Stimulated activated memory B cell treated with anti-CD40 and anti-IgM and Interleukin-4, amounts not matched to agents 10 μg/mL and 1 μg/mL and 100 μg/mL, for 72 hours (primary cell): ENCODE data around the gene ASB7.

ENCODE experiments used
- ATAC-seq: fragments of 150-1000 bp; cut with Tn5 transposase; 2 replicates; pipeline ENCODE4 v1.10.0; 2021
- H3K27ac Mint-ChIP-seq: one replicate; pipeline ENCODE4 v1.8.0; 2022; ENCODE audit warnings: mild to moderate bottlenecking, mixed read lengths
- H3K27me3 Mint-ChIP-seq: one replicate; pipeline ENCODE4 v1.8.0; 2022; ENCODE audit warnings: mixed read lengths
- H3K36me3 Mint-ChIP-seq: one replicate; pipeline ENCODE4 v1.8.0; 2022; ENCODE audit warnings: mixed read lengths
- H3K4me1 Mint-ChIP-seq: one replicate; pipeline ENCODE4 v1.8.0; 2022; ENCODE audit warnings: mixed read lengths
- H3K4me3 Mint-ChIP-seq: one replicate; pipeline ENCODE4 v1.8.0; 2022; ENCODE audit warnings: mild to moderate bottlenecking, moderate library complexity, mixed read lengths
- H3K9me3 Mint-ChIP-seq: one replicate; pipeline ENCODE4 v1.8.0; 2022; ENCODE audit warnings: mixed read lengths

Gene ASB7

GRCh38 chr15:100602064-100602822 is at the start of gene ASB7, which contains the start of gene LINS1:
TSS of gene ASB7 (plus strand) at chr15:100602589. CDS start at chr15:100612217, 9,628 bp downstream.
TSS of gene LINS1 (minus strand) at chr15:100602184. CDS start at chr15:100580842, 21,342 bp downstream.
- Mint-ChIP-seq H3K36me3 (peaks cover 13% of the 10 kb centered on the region), H3K9me3 (no peaks in the 10 kb centered on the region), H3K27ac (no peak within 1 kb of the TSS), H3K4me1 (peaks cover 37% of the 10 kb centered on the region), H3K4me3 (no peak within 1 kb of the TSS), H3K27me3 (no peaks in the 10 kb centered on the region)
- peak; percentile 96 for ATAC-seq

GRCh38 chr15:100553468-100553867 is 48.9 kb upstream of the ASB7 start:
- H3K36me3 Mint-ChIP-seq, result peaks cover 56% of the 10 kb centered on the region
- no peaks in the 10 kb centered on the region for H3K4me1 Mint-ChIP-seq
- no peaks in the 10 kb centered on the region for H3K27me3 Mint-ChIP-seq
- no peak for ATAC-seq
- no peaks in the 10 kb centered on the region for H3K9me3 Mint-ChIP-seq
- no peak overlapping the region for H3K27ac Mint-ChIP-seq
- H3K4me3 Mint-ChIP-seq, result no peak overlapping the region

- Mint-ChIP-seq H3K9me3 (no peaks in the 10 kb centered on the region), H3K36me3 (peaks cover 64% of the 10 kb centered on the region), H3K27ac (no peak overlapping the region), H3K27me3 (no peaks in the 10 kb centered on the region), H3K4me3 (no peak overlapping the region), H3K4me1 (no peaks in the 10 kb centered on the region)
- peak; percentile 55 for ATAC-seq
Measured at GRCh38 chr15:100558771-100559254, 43.6 kb upstream of the ASB7 start.

- H3K27me3 Mint-ChIP-seq, result no peaks in the 10 kb centered on the region
- H3K4me3 Mint-ChIP-seq, result no peak overlapping the region
- no peak overlapping the region for H3K27ac Mint-ChIP-seq
- no peaks in the 10 kb centered on the region for H3K9me3 Mint-ChIP-seq
- no peak for ATAC-seq
- H3K36me3 Mint-ChIP-seq, result peaks cover 62% of the 10 kb centered on the region
- no peaks in the 10 kb centered on the region for H3K4me1 Mint-ChIP-seq
Measured at GRCh38 chr15:100559330-100559729, 43.1 kb upstream of the ASB7 start.

GRCh38 chr15:100560323-100560722 is 42.1 kb upstream of the ASB7 start:
- H3K4me3 Mint-ChIP-seq, result no peak overlapping the region
- no peak overlapping the region for H3K27ac Mint-ChIP-seq
- no peaks in the 10 kb centered on the region for H3K27me3 Mint-ChIP-seq
- ATAC-seq, result no peak
- no peaks in the 10 kb centered on the region for H3K4me1 Mint-ChIP-seq
- peaks cover 58% of the 10 kb centered on the region for H3K36me3 Mint-ChIP-seq
- no peaks in the 10 kb centered on the region for H3K9me3 Mint-ChIP-seq

GRCh38 chr15:100565591-100565990 is 36.8 kb upstream of the ASB7 start:
- Mint-ChIP-seq H3K27me3 (no peaks in the 10 kb centered on the region), H3K9me3 (no peaks in the 10 kb centered on the region), H3K4me1 (no peaks in the 10 kb centered on the region), H3K4me3 (no peak overlapping the region), H3K36me3 (peaks cover 52% of the 10 kb centered on the region), H3K27ac (no peak overlapping the region)
- ATAC-seq, result no peak

GRCh38 chr15:100566850-100567628 is 35.4 kb upstream of the ASB7 start:
- H3K27me3 Mint-ChIP-seq, result no peaks in the 10 kb centered on the region
- no peak overlapping the region for H3K27ac Mint-ChIP-seq
- no peaks in the 10 kb centered on the region for H3K9me3 Mint-ChIP-seq
- H3K36me3 Mint-ChIP-seq, result peaks cover 50% of the 10 kb centered on the region
- no peak for ATAC-seq
- H3K4me1 Mint-ChIP-seq, result no peaks in the 10 kb centered on the region
- H3K4me3 Mint-ChIP-seq, result no peak overlapping the region

GRCh38 chr15:100569391-100569790 is 33.0 kb upstream of the ASB7 start:
- ATAC-seq, result no peak
- H3K9me3 Mint-ChIP-seq, result no peaks in the 10 kb centered on the region
- no peak overlapping the region for H3K27ac Mint-ChIP-seq
- H3K4me1 Mint-ChIP-seq, result no peaks in the 10 kb centered on the region
- peaks cover 34% of the 10 kb centered on the region for H3K36me3 Mint-ChIP-seq
- no peak overlapping the region for H3K4me3 Mint-ChIP-seq
- H3K27me3 Mint-ChIP-seq, result no peaks in the 10 kb centered on the region

GRCh38 chr15:100570275-100570674 is 32.1 kb upstream of the ASB7 start:
- no peaks in the 10 kb centered on the region for H3K9me3 Mint-ChIP-seq
- H3K27ac Mint-ChIP-seq, result no peak overlapping the region
- no peaks in the 10 kb centered on the region for H3K4me1 Mint-ChIP-seq
- peaks cover 32% of the 10 kb centered on the region for H3K36me3 Mint-ChIP-seq
- no peak overlapping the region for H3K4me3 Mint-ChIP-seq
- no peaks in the 10 kb centered on the region for H3K27me3 Mint-ChIP-seq
- no peak for ATAC-seq

GRCh38 chr15:100570735-100571313 is 31.6 kb upstream of the ASB7 start:
- H3K4me1 Mint-ChIP-seq, result peaks cover 4% of the 10 kb centered on the region
- H3K36me3 Mint-ChIP-seq, result peaks cover 37% of the 10 kb centered on the region

GRCh38 chr15:100571592-100572167 is 30.7 kb upstream of the ASB7 start:
- no peak overlapping the region for H3K4me3 Mint-ChIP-seq
- H3K36me3 Mint-ChIP-seq, result peaks cover 43% of the 10 kb centered on the region
- no peak for ATAC-seq

More at GRCh38 chr15:100570735-100571313, 31.6 kb upstream of the ASB7 start:
- H3K9me3 Mint-ChIP-seq, result no peaks in the 10 kb centered on the region
- H3K4me3 Mint-ChIP-seq, result no peak overlapping the region
- no peaks in the 10 kb centered on the region for H3K27me3 Mint-ChIP-seq
- H3K27ac Mint-ChIP-seq, result no peak overlapping the region
- no peak for ATAC-seq

GRCh38 chr15:100572362-100572983 is 29.9 kb upstream of the ASB7 start:
- peaks cover 43% of the 10 kb centered on the region for H3K36me3 Mint-ChIP-seq
- H3K27ac Mint-ChIP-seq, result no peak overlapping the region
- peaks cover 17% of the 10 kb centered on the region for H3K4me1 Mint-ChIP-seq
- H3K9me3 Mint-ChIP-seq, result no peaks in the 10 kb centered on the region
- no peaks in the 10 kb centered on the region for H3K27me3 Mint-ChIP-seq
- no peak overlapping the region for H3K4me3 Mint-ChIP-seq
- no peak for ATAC-seq

More at GRCh38 chr15:100571592-100572167, 30.7 kb upstream of the ASB7 start:
- Mint-ChIP-seq H3K4me1 (peaks cover 12% of the 10 kb centered on the region), H3K27ac (no peak overlapping the region), H3K27me3 (no peaks in the 10 kb centered on the region), H3K9me3 (no peaks in the 10 kb centered on the region)

- Mint-ChIP-seq H3K4me3 (no peak overlapping the region), H3K4me1 (peaks cover 17% of the 10 kb centered on the region), H3K27me3 (no peaks in the 10 kb centered on the region), H3K36me3 (peaks cover 44% of the 10 kb centered on the region), H3K9me3 (no peaks in the 10 kb centered on the region), H3K27ac (no peak overlapping the region)
- no peak for ATAC-seq
Measured at GRCh38 chr15:100573526-100573925, 28.9 kb upstream of the ASB7 start.

- no peak for ATAC-seq
- no peak overlapping the region for H3K4me3 Mint-ChIP-seq
- no peak overlapping the region for H3K27ac Mint-ChIP-seq
- peaks cover 22% of the 10 kb centered on the region for H3K4me1 Mint-ChIP-seq
- H3K36me3 Mint-ChIP-seq, result peaks cover 27% of the 10 kb centered on the region
- no peaks in the 10 kb centered on the region for H3K27me3 Mint-ChIP-seq
- peaks cover 11% of the 10 kb centered on the region for H3K9me3 Mint-ChIP-seq
Measured at GRCh38 chr15:100580414-100580813, 22.0 kb upstream of the ASB7 start.
